ENCODE results near the gene CELF2.

CELF2 gene

DNA sequence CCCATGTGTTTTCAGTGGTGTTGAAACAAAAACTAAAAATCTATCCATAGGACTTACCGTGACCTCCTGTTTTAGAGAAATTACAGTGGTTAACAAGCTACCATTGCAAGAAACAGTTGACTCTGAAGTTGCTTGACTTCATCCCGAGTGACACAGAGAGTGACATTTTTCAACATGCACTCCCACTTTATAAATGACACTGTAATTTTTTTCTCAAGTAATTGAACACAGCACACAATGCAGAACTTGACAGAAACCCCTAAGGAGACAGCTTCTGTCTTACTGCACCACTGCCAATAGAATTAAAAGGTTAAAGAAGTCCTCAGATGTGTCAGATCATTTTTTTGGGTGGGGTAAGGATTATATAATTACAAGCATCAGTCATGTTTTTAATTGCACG, 246.1 kb downstream of the CELF2 start (continued):
- TF ChIP-seq, protein P1, sequence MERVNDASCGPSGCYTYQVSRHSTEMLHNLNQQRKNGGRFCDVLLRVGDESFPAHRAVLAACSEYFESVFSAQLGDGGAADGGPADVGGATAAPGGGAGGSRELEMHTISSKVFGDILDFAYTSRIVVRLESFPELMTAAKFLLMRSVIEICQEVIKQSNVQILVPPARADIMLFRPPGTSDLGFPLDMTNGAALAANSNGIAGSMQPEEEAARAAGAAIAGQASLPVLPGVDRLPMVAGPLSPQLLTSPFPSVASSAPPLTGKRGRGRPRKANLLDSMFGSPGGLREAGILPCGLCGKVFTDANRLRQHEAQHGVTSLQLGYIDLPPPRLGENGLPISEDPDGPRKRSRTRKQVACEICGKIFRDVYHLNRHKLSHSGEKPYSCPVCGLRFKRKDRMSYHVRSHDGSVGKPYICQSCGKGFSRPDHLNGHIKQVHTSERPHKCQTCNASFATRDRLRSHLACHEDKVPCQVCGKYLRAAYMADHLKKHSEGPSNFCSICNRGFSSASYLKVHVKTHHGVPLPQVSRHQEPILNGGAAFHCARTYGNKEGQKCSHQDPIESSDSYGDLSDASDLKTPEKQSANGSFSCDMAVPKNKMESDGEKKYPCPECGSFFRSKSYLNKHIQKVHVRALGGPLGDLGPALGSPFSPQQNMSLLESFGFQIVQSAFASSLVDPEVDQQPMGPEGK (CRISPR knock-in tag; IDR thresholded peaks at IDR 0.05; ENCODE audit: borderline replicate concordance) = no peak
- no peak for TF ChIP-seq ARNTL (CRISPR knock-in tag; IDR thresholded peaks at IDR 0.05; ENCODE audit: borderline replicate concordance, low read depth)
- TF ChIP-seq PPARA (CRISPR knock-in tag; IDR thresholded peaks at IDR 0.05; ENCODE audit: borderline replicate concordance) = no peak
- TF ChIP-seq OSR1 (CRISPR knock-in tag; IDR thresholded peaks at IDR 0.05) = no peak
- TF ChIP-seq ZFP30 (CRISPR knock-in tag; IDR thresholded peaks at IDR 0.05) = no peak
- TF ChIP-seq ESRRG (CRISPR knock-in tag; IDR thresholded peaks at IDR 0.05) = no peak

DNA sequence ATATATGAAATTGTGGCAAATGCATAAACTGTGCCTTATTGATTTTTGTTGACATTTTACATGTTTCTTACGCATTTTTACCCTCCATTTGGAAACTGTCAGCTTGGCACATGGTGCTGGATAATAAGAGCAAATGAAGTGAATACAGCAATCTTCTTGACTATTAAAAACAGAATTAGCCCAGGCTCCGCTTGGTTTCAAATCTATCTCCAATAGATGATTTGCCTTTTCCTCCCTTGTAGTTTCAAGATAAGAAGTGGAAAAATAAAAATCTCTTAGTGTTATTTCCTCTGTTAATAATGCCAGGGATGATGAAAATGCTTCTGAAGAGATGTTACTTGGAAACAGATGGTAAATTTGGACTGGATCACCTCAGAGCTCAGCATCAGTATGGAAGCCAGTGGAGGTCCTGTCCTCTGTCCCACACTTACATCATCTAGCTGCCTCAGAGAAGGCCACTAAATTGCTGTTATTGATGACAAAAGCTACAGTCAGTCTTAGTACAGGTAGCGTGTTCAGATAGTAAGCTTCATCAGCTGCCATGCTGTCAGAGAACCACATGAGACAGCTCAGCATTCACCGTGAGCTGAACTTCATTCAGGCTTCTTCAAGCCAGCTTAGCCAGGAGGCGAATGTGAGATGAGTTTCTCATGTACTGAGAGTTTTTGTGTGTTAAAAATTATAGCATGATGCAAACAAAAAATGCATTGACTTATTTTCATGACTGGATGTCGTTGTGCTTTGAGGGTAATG, 246.8 kb downstream of the CELF2 start:
- no peak for ATAC-seq
- no peak for TF ChIP-seq ARNTL (CRISPR knock-in tag; IDR thresholded peaks at IDR 0.05; ENCODE audit: borderline replicate concordance, low read depth)
- TF ChIP-seq, protein P2, sequence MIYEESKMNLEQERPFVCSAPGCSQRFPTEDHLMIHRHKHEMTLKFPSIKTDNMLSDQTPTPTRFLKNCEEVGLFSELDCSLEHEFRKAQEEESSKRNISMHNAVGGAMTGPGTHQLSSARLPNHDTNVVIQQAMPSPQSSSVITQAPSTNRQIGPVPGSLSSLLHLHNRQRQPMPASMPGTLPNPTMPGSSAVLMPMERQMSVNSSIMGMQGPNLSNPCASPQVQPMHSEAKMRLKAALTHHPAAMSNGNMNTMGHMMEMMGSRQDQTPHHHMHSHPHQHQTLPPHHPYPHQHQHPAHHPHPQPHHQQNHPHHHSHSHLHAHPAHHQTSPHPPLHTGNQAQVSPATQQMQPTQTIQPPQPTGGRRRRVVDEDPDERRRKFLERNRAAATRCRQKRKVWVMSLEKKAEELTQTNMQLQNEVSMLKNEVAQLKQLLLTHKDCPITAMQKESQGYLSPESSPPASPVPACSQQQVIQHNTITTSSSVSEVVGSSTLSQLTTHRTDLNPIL (CRISPR knock-in tag; IDR thresholded peaks at IDR 0.05; ENCODE audit: low read depth) = no peak
- TF ChIP-seq ZNF70 (CRISPR knock-in tag; IDR thresholded peaks at IDR 0.05) = no peak
- TF ChIP-seq, protein P3, sequence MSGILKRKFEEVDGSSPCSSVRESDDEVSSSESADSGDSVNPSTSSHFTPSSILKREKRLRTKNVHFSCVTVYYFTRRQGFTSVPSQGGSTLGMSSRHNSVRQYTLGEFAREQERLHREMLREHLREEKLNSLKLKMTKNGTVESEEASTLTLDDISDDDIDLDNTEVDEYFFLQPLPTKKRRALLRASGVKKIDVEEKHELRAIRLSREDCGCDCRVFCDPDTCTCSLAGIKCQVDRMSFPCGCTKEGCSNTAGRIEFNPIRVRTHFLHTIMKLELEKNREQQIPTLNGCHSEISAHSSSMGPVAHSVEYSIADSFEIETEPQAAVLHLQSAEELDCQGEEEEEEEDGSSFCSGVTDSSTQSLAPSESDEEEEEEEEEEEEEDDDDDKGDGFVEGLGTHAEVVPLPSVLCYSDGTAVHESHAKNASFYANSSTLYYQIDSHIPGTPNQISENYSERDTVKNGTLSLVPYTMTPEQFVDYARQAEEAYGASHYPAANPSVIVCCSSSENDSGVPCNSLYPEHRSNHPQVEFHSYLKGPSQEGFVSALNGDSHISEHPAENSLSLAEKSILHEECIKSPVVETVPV (CRISPR knock-in tag; IDR thresholded peaks at IDR 0.05) = no peak
- no peak for TF ChIP-seq BACH2 (CRISPR knock-in tag; IDR thresholded peaks at IDR 0.05; ENCODE audit: borderline replicate concordance)
- TF ChIP-seq ZNF565 (CRISPR knock-in tag; conservative IDR thresholded peaks at IDR 0.05; ENCODE audit: low read depth) = no peak
- no peak for TF ChIP-seq CSDC2 (CRISPR knock-in tag; IDR thresholded peaks at IDR 0.05)

DNA sequence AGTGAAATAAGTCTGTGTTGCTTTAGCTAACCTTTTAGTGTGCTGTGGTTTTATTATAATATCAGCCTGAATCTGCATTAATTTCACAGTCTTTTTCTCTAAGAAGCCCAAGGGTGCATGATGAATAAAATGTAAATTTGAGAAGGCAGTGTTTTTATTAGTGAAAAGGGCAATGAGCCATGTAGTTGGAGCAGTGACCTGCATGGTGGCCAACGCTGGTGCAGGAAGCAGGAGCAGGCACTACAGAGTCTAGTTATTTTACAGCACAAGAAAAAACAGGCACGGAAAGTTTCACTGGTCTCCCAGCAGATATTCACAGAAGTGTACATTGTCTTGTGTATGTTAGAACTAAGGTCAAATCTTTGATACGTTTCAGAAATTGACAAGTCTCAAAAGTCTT, 247.8 kb downstream of the CELF2 start:
- TF ChIP-seq TCF4 (CRISPR knock-in tag; IDR thresholded peaks at IDR 0.05; ENCODE audit: borderline replicate concordance) (no peak), SNAI2 (CRISPR knock-in tag; IDR thresholded peaks at IDR 0.05) (no peak), GLIS3 (CRISPR knock-in tag; IDR thresholded peaks at IDR 0.05) (no peak), ARNTL (CRISPR knock-in tag; IDR thresholded peaks at IDR 0.05; ENCODE audit: borderline replicate concordance, low read depth) (no peak), ZNF8 (CRISPR knock-in tag; IDR thresholded peaks at IDR 0.05) (no peak)
- TF ChIP-seq, protein P1 (CRISPR knock-in tag; IDR thresholded peaks at IDR 0.05; ENCODE audit: borderline replicate concordance) = no peak
- TF ChIP-seq, protein P4, sequence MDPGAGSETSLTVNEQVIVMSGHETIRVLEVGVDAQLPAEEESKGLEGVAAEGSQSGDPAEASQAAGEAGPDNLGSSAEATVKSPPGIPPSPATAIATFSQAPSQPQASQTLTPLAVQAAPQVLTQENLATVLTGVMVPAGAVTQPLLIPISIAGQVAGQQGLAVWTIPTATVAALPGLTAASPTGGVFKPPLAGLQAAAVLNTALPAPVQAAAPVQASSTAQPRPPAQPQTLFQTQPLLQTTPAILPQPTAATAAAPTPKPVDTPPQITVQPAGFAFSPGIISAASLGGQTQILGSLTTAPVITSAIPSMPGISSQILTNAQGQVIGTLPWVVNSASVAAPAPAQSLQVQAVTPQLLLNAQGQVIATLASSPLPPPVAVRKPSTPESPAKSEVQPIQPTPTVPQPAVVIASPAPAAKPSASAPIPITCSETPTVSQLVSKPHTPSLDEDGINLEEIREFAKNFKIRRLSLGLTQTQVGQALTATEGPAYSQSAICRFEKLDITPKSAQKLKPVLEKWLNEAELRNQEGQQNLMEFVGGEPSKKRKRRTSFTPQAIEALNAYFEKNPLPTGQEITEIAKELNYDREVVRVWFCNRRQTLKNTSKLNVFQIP (CRISPR knock-in tag; IDR thresholded peaks at IDR 0.05; ENCODE audit: borderline replicate concordance, low read depth) = no peak
- ATAC-seq = no peak

DNA sequence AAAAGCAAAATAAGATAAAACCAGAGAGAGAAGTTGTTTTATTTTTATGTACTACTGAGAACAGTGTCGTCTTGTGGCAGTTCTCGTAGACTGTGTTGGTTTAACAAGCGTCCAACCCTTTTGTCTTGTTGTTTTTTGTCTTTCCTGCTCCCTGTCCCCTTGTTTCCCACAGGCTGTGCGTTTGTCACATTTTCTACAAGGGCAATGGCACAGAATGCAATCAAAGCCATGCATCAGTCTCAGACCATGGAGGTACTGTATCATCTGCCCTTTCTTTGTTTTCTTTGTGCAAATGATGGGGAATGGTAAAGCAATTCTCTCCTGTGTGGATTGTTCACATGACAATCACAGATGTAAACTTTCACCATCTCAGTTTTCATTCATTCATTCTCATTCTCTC, 248.8 kb downstream of the CELF2 start:
- TF ChIP-seq TOX (CRISPR knock-in tag; IDR thresholded peaks at IDR 0.05; ENCODE audit: borderline replicate concordance) (no peak), PPARA (CRISPR knock-in tag; IDR thresholded peaks at IDR 0.05; ENCODE audit: borderline replicate concordance) (no peak), TCF4 (CRISPR knock-in tag; IDR thresholded peaks at IDR 0.05; ENCODE audit: borderline replicate concordance) (no peak)
- no peak for ATAC-seq

All from SK-N-SH treated with all-trans-retinoic acid at 6 μM for 48 hours (cell line).